Large intestine (tissue), 3 donors: ENCODE measurements around the gene ABCB10. TPM values are rescaled to one million over a fixed set of nuclear protein-coding genes. Genes with fewer than 3 reads are reported as not detected.
"Not testable (repeated sequence)": the region's sequence is repeated elsewhere in the genome, so short reads cannot be mapped to it uniquely, and the experiment has no call there.

ENCODE experiments used
- DNase-seq, 2 donors: peaks; one replicate each; pipeline versions ENCODE4 v3.0.0 to v3.0.0-alpha.2; 2013
- H3K27ac ChIP-seq: one replicate; pipeline ENCODE4 v1.5.1; 2013; ENCODE audit warnings: low read length
- H3K27me3 ChIP-seq: 2 replicates; pipeline ENCODE4 v1.6.1; 2013; ENCODE audit warnings: low read length; ENCODE audit not compliant: control insufficient read depth, insufficient read depth
- H3K36me3 ChIP-seq: 2 replicates; pipeline ENCODE4 v1.6.1; 2013; ENCODE audit warnings: low read length; ENCODE audit not compliant: control insufficient read depth, insufficient read depth
- H3K4me1 ChIP-seq: one replicate; pipeline ENCODE4 v1.6.1; 2013; ENCODE audit warnings: low read length; ENCODE audit not compliant: control insufficient read depth, insufficient read depth
- H3K4me3 ChIP-seq: one replicate; pipeline ENCODE4 v1.5.1; 2013; ENCODE audit warnings: low read length
- H3K9me3 ChIP-seq: one replicate; pipeline ENCODE4 v1.6.1; 2013; ENCODE audit warnings: mild to moderate bottlenecking, low read depth, low read length, moderate library complexity; ENCODE audit not compliant: control insufficient read depth
- WGBS: methylation state at CpG from one replicate; pipeline ENCODE4 v1.1.5; 2013; ENCODE audit warnings: low lambda C conversion rate; ENCODE audit not compliant: insufficient coverage; 5-methylcytosine and 5-hydroxymethylcytosine counted together
- polyA plus RNA-seq: library from polyadenylated mRNA; unstranded; fragments of 120-200 nt; gene quantifications from one replicate; pipeline ENCODE4 v1.2.1, GENCODE V29; 2013

Gene ABCB10
- polyA plus RNA-seq, 1 donor, result 33.3 TPM

DNA sequence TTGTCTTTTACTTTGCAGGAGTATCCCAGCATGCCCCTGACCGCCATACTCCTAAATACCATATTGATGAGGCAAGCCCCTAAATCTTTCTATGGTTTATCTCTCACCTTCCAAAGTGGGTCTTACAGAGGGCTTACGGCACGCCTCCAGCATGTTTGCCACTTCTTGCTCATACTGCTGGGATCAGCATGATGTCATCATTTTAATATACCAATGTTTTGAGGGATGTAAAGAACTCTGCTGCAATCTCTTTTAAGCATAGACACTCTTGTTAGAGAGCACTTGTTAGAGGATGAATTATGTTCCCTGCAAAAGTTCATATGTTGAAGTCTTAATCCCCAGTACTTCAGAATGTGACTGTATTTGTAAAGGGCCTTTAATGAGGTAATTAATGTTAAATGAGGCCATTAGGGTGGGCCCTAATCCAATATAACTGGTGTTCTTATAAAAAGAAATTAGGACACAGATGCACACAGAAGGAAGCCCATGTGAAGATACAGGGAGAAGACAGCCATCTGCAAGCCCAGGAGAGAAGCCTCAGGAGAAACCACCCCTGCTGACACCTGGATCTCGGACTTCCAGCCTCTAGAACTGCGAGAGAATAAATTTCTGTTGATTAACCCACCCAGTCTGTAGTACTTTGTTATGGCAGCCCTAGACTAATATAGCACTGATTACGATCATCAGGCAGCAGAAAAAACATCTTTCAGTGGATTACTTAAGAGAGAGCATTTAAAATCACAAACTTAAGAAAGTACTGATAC is 16.4 kb upstream of the ABCB10 start:
- Histone ChIP-seq H3K4me3 (no peak overlapping the region), H3K4me1 (no peaks in the 10 kb centered on the region), H3K9me3 (no peaks in the 10 kb centered on the region), H3K36me3 (no peaks in the 10 kb centered on the region), H3K27me3 (no peaks in the 10 kb centered on the region), H3K27ac (no peak overlapping the region)
- WGBS, result 100% methylated on average over 3 of the region's 6 CpGs
- DNase-seq, result no peak

DNA sequence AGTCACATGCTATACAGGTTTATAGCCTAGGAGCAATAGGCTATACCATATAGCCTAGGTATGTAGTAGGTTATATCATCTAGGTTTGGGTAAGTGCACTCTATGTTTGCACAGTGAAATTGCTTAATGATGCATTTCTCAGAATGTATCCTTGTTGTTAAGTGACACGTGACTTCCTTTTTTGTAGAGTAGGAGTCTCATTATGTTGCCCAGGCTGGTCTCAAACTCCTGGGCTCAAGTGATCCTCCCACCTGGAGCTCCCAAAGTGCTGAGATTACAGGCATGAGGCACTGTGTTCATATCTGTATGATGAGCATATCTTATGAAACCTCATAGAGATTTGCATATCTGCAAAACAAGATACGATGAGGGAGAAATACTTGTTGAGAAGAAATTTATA is 13.8 kb upstream of the ABCB10 start:
- H3K27ac ChIP-seq, result no peak overlapping the region
- WGBS, result no CpG with 5 or more reads among the region's 2 CpGs
- peak in 1 of 2 donors; percentile 37 for DNase-seq

DNA sequence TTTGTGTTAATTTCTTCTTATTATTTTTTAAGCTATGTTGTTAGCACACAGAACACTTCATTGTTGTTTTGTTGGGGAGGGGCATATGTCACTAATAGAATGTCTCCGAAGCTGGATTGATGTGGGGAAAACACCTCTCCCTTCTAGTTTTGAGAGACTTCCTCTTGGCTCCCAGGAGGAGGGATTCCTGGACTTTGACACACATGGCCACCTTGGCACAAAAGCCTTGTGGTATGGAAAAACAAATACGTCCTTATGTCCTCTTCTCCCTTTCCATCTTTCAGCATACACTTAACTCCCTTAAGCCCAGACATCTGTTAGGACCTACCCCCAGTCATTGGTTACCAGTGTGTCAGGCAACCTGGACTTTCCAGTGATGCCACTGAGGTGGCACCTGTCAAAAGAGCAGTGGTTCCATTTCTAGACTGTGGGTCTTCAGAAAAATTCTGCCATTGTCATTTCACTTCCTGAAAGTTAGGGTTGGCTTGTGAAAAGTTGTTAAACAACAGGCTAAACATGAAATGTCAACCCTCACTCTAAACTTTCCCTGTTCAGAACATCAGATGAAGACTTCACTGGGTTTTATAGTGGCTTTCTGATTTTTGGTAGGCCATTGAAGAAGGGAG is 12.5 kb upstream of the ABCB10 start:
- no peaks in the 10 kb centered on the region for H3K4me1 ChIP-seq
- no peak overlapping the region for H3K4me3 ChIP-seq
- WGBS, result no CpG with 5 or more reads among the region's 2 CpGs
- peak in 1 of 2 donors; percentile 32 for DNase-seq
- no peaks in the 10 kb centered on the region for H3K27me3 ChIP-seq
- H3K36me3 ChIP-seq, result no peaks in the 10 kb centered on the region
- H3K9me3 ChIP-seq, result no peaks in the 10 kb centered on the region
- H3K27ac ChIP-seq, result no peak overlapping the region

More for the DNA sequence above, 13.8 kb upstream of the ABCB10 start:
- Histone ChIP-seq H3K36me3 (no peaks in the 10 kb centered on the region), H3K4me1 (no peaks in the 10 kb centered on the region), H3K4me3 (no peak overlapping the region), H3K9me3 (no peaks in the 10 kb centered on the region), H3K27me3 (no peaks in the 10 kb centered on the region)

DNA sequence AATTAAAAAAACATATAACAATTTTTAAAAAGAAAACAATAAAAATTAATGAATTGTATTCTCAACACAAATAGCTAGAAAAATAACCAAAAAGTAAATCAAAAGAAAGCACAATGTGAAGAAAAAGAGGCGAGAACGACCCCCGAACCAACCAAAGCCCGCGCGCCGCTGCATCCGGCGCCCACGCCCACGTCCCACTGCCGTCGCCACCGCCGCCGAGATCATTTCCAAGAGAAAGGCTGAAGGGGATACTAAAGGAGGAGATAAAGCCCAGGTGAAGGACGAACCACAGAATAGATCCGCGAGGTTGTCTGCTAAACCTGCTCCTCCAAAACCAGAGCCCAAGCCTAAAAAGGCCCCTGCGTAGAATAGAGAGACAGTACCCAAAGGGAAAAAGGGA is 11.8 kb upstream of the ABCB10 start:
- Histone ChIP-seq H3K9me3 (no peaks in the 10 kb centered on the region), H3K27ac (no peak overlapping the region), H3K4me3 (no peak overlapping the region), H3K36me3 (no peaks in the 10 kb centered on the region), H3K4me1 (no peaks in the 10 kb centered on the region), H3K27me3 (no peaks in the 10 kb centered on the region)
- WGBS, result no CpG with 5 or more reads among the region's 20 CpGs
- DNase-seq, result no peak

DNA sequence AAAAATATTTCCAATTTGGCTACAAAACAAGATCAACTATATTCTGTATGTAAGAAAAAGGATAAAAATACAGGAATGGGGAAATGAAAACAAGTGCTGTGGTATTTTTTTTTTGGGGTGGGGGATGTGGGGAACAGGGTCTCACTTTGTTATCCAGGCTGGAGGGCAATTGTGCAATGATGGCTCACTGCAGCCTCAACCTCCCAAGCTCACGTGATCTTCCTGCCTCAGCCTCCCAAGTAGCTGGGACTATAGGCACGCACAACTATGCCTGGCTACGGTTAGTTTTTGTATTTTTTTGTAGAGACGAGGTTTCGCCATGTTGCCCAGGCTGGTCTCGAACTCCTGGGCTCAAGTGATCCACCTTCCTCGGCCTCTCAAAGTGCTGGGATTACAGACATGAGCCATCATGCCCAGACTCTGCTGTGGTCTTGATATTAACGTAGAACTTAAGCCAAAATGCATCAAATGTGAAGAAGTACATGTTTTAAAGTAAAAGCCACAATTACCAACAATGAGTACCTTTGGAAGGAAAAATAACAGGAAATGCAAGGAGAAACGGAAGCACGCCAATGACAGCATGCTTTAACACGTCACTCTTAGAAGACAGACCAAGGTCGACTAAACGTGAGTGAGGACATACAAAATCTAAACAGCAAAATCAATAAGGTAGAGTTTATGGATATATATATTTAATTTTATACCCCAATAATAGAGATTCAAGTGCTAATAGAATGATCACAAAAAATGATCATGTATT is 8.8 kb upstream of the ABCB10 start:
- no peaks in the 10 kb centered on the region for H3K4me1 ChIP-seq
- H3K36me3 ChIP-seq, result no peaks in the 10 kb centered on the region
- no peak overlapping the region for H3K4me3 ChIP-seq
- 60% methylated on average over 1 of the region's 13 CpGs for WGBS
- DNase-seq, result no peak
- no peaks in the 10 kb centered on the region for H3K27me3 ChIP-seq
- H3K9me3 ChIP-seq, result no peaks in the 10 kb centered on the region
- H3K27ac ChIP-seq, result no peak overlapping the region

DNA sequence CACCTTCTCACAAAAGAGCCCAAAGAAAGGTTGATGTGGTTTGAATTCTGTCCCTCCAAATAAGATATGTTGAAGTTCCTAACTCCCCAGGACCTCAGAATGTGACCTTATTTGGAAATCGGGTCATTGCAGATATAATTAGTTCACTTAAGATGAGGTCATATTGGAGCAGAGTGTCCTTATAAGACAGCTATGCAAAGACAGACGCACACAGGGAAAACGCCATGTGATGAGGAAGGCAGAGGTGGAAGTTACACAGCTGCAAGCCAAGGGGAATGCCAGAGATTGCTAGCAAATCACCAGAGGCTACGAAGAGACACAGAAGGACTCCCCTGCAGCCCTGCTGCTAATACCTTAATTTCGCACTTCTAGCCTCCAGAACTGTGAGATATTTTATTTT is 5.2 kb upstream of the ABCB10 start:
- peak overlapping the region; percentile 28 for H3K27ac ChIP-seq
- WGBS, result 60% methylated on average over 1 of the region's 5 CpGs
- DNase-seq, result no peak

DNA sequence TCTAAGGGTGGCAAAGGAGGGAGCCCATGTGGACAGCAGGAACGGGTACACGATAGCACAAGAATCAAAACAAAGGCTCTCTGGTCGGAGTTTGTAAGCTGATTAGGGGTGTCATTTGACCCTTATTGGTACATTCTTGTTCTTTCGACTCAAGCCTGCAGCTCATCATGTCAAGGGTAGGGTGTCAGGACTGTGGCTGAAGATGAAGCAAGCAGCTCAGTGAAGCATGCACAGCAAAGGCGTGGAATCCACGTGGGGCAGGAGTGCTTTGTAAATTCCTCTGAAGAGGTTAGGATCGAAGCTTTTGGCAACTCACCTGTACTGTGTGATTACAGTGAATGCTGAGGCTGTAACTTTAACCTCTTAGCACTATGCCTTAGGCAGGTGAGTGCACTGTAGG is 4.7 kb upstream of the ABCB10 start:
- Histone ChIP-seq H3K27ac (peak overlapping the region; percentile 28), H3K4me1 (peaks cover 3% of the 10 kb centered on the region), H3K9me3 (no peaks in the 10 kb centered on the region), H3K36me3 (no peaks in the 10 kb centered on the region), H3K4me3 (no peak overlapping the region), H3K27me3 (no peaks in the 10 kb centered on the region)
- no peak for DNase-seq
- no CpG with 5 or more reads among the region's 7 CpGs for WGBS

More for the DNA sequence above, 5.2 kb upstream of the ABCB10 start:
- H3K27me3 ChIP-seq, result no peaks in the 10 kb centered on the region
- H3K36me3 ChIP-seq, result no peaks in the 10 kb centered on the region
- peaks cover 3% of the 10 kb centered on the region for H3K4me1 ChIP-seq
- no peaks in the 10 kb centered on the region for H3K9me3 ChIP-seq
- H3K4me3 ChIP-seq, result no peak overlapping the region

DNA sequence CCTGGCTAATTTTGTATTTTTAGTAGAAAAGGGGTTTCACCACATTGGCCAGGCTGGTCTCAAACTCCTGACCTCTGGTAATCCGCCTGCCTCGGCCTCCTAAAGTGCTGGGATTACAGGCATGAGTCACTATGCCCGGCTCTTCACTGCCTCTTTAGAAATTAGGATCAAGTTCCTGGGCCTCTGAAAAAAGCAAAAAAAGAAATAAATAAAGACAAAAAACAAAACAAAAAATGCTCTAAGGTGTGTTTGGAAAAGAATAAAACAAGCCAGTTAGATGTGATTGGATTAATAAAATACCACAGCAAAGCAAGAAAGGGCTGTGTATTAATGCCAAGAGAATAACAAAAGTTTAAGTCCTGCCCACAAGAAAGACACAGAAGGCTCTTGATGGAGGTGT is 4.2 kb upstream of the ABCB10 start:
- Histone ChIP-seq H3K4me3 (no peak overlapping the region), H3K27ac (no peak overlapping the region), H3K36me3 (no peaks in the 10 kb centered on the region), H3K4me1 (peaks cover 3% of the 10 kb centered on the region), H3K27me3 (no peaks in the 10 kb centered on the region), H3K9me3 (no peaks in the 10 kb centered on the region)
- no CpG with 5 or more reads among the region's 3 CpGs for WGBS
- DNase-seq, result no peak

DNA sequence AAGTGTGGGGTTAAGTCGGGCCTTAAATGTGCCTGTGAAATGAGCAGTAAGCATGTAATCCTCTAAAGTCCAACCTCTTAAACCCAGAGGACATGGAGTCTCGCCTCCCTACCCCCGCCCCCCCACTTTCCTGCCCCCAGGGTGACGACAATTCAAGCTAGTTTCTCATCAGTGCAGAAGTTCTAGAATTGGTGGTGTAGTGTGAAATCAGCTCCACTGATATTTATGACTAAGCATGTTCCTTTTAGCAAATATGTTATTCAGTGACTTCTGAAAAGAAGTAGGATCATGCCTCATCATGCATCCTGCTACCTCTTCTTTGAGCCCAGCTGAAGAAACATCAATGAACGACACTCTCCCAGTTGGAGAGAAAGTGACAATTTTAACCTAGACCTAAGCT is 2.6 kb upstream of the ABCB10 start:
- peaks cover 5% of the 10 kb centered on the region for H3K4me1 ChIP-seq
- 83% methylated on average over 1 of the region's 5 CpGs for WGBS
- H3K27ac ChIP-seq, result no peak overlapping the region

DNA sequence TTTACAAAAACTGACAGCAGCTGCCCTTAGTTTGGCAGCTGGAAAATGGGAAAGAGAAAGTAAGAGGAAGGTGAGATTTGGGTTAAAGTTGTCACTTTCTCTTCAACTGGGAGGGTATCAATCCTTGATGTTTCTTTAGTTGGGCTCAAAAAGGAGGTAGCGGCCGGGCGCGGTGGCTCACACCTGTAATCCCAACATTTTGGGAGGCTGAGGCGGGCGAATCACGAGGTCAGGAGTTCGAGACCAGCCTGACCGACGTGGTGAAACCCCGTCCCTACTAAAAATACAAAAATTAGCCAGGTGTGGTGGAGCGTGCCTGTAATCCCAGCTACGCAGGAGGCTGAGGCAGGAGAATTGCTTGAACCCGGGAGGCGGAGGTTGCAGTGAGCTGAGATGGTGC is 1.6 kb upstream of the ABCB10 start:
- not testable (repeated sequence) for DNase-seq, H3K27me3 ChIP-seq, H3K4me1 ChIP-seq, H3K27ac ChIP-seq, H3K9me3 ChIP-seq, H3K36me3 ChIP-seq, H3K4me3 ChIP-seq
- no CpG with 5 or more reads among the region's 15 CpGs for WGBS

More for the DNA sequence above, 2.6 kb upstream of the ABCB10 start:
- H3K36me3 ChIP-seq, result no peaks in the 10 kb centered on the region
- no peak overlapping the region for H3K4me3 ChIP-seq
- no peaks in the 10 kb centered on the region for H3K9me3 ChIP-seq
- H3K27me3 ChIP-seq, result no peaks in the 10 kb centered on the region
- DNase-seq, result no peak
